UCSD-AML1 (cell line): ENCODE data around the gene PIGN.
"Not testable (repeated sequence)": the region's sequence is repeated elsewhere in the genome, so short reads cannot be mapped to it uniquely, and the experiment has no call there.

Source experiments
- DNase-seq: peaks from one replicate; lab custom pipeline; 2025; ENCODE audit not compliant: unreplicated experiment; lab: John Stamatoyannopoulos, UW

PIGN gene

GRCh38 chr18:62064361-62064760 is 122.5 kb downstream of the PIGN start:
- DNase-seq = no peak

GRCh38 chr18:62061821-62062478 is 124.9 kb downstream of the PIGN start:
- no peak for DNase-seq

GRCh38 chr18:62060820-62061219 is 126.0 kb downstream of the PIGN start:
- DNase-seq = no peak

GRCh38 chr18:62054929-62055498 is 131.8 kb downstream of the PIGN start:
- DNase-seq = no peak

GRCh38 chr18:62048279-62048678 is 138.6 kb downstream of the PIGN start:
- no peak for DNase-seq

GRCh38 chr18:62045316-62045715 is 141.5 kb downstream of the PIGN start:
- no peak for DNase-seq

GRCh38 chr18:62044490-62045000 is 142.3 kb downstream of the PIGN start:
- no peak for DNase-seq

GRCh38 chr18:62037989-62038778 is 148.7 kb downstream of the PIGN start:
- no peak for DNase-seq

- no peak for DNase-seq
Measured at GRCh38 chr18:62037012-62037742, 149.7 kb downstream of the PIGN start.

- DNase-seq = not testable (repeated sequence)
Measured at GRCh38 chr18:62034286-62034685, 152.6 kb downstream of the PIGN start.

GRCh38 chr18:62033756-62034155 is 153.1 kb downstream of the PIGN start:
- no peak for DNase-seq

- DNase-seq = no peak
Measured at GRCh38 chr18:62033207-62033606, 153.6 kb downstream of the PIGN start.

- no peak for DNase-seq
Measured at GRCh38 chr18:62030091-62030985, 156.5 kb downstream of the PIGN start.

GRCh38 chr18:62028715-62029114 is 158.1 kb downstream of the PIGN start:
- no peak for DNase-seq

- no peak for DNase-seq
Measured at GRCh38 chr18:62027914-62028520, 158.8 kb downstream of the PIGN start.

- no peak for DNase-seq
Measured at GRCh38 chr18:62026586-62026985, 160.3 kb downstream of the PIGN start.

- no peak for DNase-seq
Measured at GRCh38 chr18:62024983-62025382, 161.9 kb downstream of the PIGN start.

- DNase-seq = no peak
Measured at GRCh38 chr18:62023536-62023935, 163.3 kb downstream of the PIGN start.

- DNase-seq = no peak
Measured at GRCh38 chr18:62018759-62019041, 168.2 kb downstream of the PIGN start.
